Panc1 (cell line): ENCODE results near the gene LRRC74B. TPM values are rescaled to one million over a fixed set of nuclear protein-coding genes. Genes with fewer than 3 reads are reported as not detected.
"Not testable (repeated sequence)": the region's sequence is repeated elsewhere in the genome, so short reads cannot be mapped to it uniquely, and the experiment has no call there.

ENCODE experiments used
- ATAC-seq: fragments of 200-7000 bp; cut with Tn5 transposase; 2 replicates; pipeline ENCODE4 v1.9.1; 2020; ENCODE audit warnings: mild to moderate bottlenecking, moderate library complexity
- BruUV-seq: library from RNA; stranded (reverse); fragments of 400-500 nt; replicated peaks from 2 replicates; lab custom pipeline; 2021; lab: Mats Ljungman, UMichigan
- CTCF ChIA-PET: fragments of 300-600 bp; sonication (Branson Sonifier 250); formaldehyde crosslinking; loops from one replicate; lab custom pipeline; 2022; ENCODE audit warnings: antibody characterized with exemption; lab: Charles Lee
- POLR2A ChIA-PET: fragments of 300-600 bp; sonication (Branson Sonifier 250); formaldehyde crosslinking; loops from one replicate; lab custom pipeline; 2022; ENCODE audit warnings: antibody characterized with exemption; lab: Charles Lee
- DNase-seq: peaks from one replicate; pipeline ENCODE4 v3.0.0-alpha.2; 2010; ENCODE audit warnings: low read depth, low spot score
- H3K27ac ChIP-seq: 2 replicates; pipeline ENCODE4 v1.5.1; 2011; ENCODE audit warnings: mild to moderate bottlenecking, low read length, inconsistent platforms
- H3K27me3 ChIP-seq: fragments of 200-500 bp; sonication (Bioruptor generic); 2 replicates; pipeline ENCODE4 v1.6.0; 2014; ENCODE audit warnings: low read length, inconsistent platforms; ENCODE audit not compliant: control insufficient read depth, insufficient read depth
- H3K36me3 ChIP-seq: fragments of 200-500 bp; sonication (Bioruptor generic); 2 replicates; pipeline ENCODE4 v1.5.1; 2014; ENCODE audit warnings: inconsistent platforms, mild to moderate bottlenecking, low read length, moderate library complexity; ENCODE audit not compliant: control insufficient read depth, insufficient read depth
- H3K4me1 ChIP-seq: 2 replicates; pipeline ENCODE4 v1.5.1; 2011; ENCODE audit warnings: inconsistent platforms, mild to moderate bottlenecking, low read length, moderate library complexity; ENCODE audit not compliant: control insufficient read depth, insufficient read depth
- H3K4me3 ChIP-seq, 2 experiments: 2 replicates each; pipeline ENCODE4 v1.5.1; 2011 to 2012; ENCODE audit warnings: low read depth in 2 of 2, low read length in 2 of 2, mild to moderate bottlenecking in 2 of 2, inconsistent platforms in 1 of 2, moderate library complexity in 1 of 2
- H3K9me3 ChIP-seq: fragments of 200-500 bp; sonication (Bioruptor generic); 2 replicates; pipeline ENCODE4 v1.5.1; 2014; ENCODE audit warnings: low read depth, mild to moderate bottlenecking, inconsistent platforms, low read length, moderate library complexity; ENCODE audit not compliant: control insufficient read depth, insufficient read depth
- REST ChIP-seq, 2 experiments: IDR thresholded peaks; 2 replicates each; pipeline ENCODE4 v1.6.1; 2011 to 2012; ENCODE audit warnings: low read depth in 2 of 2, control low read depth in 1 of 2, low read length in 1 of 2, mild to moderate bottlenecking in 1 of 2, moderate library complexity in 1 of 2; ENCODE audit not compliant: insufficient read depth in 1 of 2
- in situ Hi-C: cut with HindIII; loops from 2 replicates; pipeline ENCODE4 v1.10.0; 2016; ENCODE audit warnings: low sequenced_read_pairs, low pct_unique_long_range_greater_than_20kb
- intact Hi-C: fragments of 100-400 bp; cut with micrococcal nuclease; formaldehyde crosslinking; loops from one replicate; pipeline ENCODE4 v1.10.0; 2022; ENCODE audit not compliant: unreplicated experiment
- total RNA-seq: library from RNA; stranded (reverse); gene quantifications from one replicate; pipeline ENCODE4 v1.2.1, GENCODE V29; 2021; ENCODE audit not compliant: unreplicated experiment

The LRRC74B gene
- total RNA-seq, 1 experiment from 2014 or later, result not detected

DNA sequence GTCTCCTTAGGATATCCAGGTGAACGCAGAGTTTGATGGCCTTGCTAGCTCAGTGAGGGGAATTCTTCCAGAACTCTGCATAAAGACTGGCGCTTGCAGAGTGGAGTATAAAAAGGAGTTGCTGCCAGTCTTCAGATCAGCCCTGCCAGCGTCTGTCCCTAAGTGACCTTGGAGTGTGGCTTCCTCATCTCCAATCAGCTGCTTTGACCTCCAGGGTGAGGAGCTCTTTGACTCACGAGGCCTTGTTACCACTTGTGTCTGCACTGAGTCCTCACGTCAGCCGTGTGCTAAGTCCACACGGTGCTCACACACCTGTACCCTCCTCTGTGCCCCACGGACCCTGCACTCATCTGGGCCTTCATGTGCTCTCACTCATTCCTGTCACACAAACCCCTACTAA is 14.6 kb downstream of the LRRC74B start:
- BruUV-seq, H3K9me3 ChIP-seq, POLR2A ChIA-PET, CTCF ChIA-PET, ATAC-seq, intact Hi-C loops, H3K4me1 ChIP-seq, DNase-seq, H3K36me3 ChIP-seq, in situ Hi-C loops, H3K27me3 ChIP-seq, H3K4me3 ChIP-seq, H3K27ac ChIP-seq: not testable (repeated sequence)

DNA sequence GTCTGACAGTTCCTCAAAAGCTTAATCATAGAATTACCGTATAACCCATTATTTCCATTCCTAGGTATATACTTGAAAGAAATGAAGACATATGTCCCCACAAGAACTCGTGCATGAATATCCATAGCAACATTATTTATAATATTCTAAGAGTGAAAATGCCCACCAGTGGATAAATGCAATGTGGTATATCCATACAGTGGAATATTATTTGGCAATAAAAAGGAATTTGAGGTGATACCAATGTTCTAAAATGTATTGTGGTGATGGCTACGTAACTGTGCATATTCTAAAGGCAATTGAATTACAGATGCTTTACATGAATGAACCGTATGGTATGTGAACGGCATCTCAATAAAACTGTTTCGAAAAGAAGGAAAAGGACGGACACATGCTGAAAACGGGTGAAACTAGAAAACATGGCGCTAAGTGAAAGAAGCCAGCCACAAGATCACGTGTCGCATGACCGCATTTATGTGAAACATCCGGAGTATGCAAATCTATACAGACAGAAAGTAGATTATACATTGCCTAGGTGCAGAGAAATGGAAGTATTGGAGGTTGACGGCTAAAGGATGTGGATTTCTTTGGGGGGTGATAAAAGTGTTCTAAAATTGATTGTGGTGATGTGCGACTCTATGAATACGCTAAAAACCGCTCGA is 16.0 kb downstream of the LRRC74B start:
- H3K27me3 ChIP-seq, H3K9me3 ChIP-seq, H3K27ac ChIP-seq, H3K4me1 ChIP-seq, DNase-seq, ATAC-seq, intact Hi-C loops, H3K36me3 ChIP-seq, CTCF ChIA-PET, POLR2A ChIA-PET, in situ Hi-C loops, BruUV-seq, H3K4me3 ChIP-seq: not testable (repeated sequence)

DNA sequence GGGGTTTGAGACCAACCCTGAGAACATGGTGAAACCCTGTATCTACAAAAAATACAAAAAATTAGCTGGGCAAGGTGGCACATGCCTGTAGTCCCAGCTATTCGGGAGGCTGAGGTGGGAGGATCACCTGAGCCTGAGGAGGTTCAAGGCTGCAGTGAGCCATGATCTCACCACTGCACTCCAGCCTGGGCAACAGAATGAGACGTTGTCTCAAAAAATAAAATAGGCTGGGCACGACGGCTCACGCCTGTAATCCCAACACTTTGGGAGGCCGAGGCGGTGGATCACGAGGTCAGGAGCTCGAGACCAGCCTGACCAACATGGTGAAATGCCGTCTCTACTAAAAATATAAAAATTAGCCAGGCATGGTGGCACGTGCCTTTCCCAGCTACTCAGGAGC is 18.7 kb downstream of the LRRC74B start:
- H3K27ac ChIP-seq, DNase-seq, BruUV-seq, H3K4me1 ChIP-seq, H3K4me3 ChIP-seq, H3K27me3 ChIP-seq, POLR2A ChIA-PET, ATAC-seq, H3K9me3 ChIP-seq, intact Hi-C loops, in situ Hi-C loops, H3K36me3 ChIP-seq: not testable (repeated sequence)
- CTCF ChIA-PET, result interaction anchor here (0.7 kb wide), 1 partner anchor 17 kb away, joined by 3 read pairs; no protein-coding TSS in a partner anchor

- Histone ChIP-seq H3K4me3 (no peak overlapping the region), H3K27me3 (no peaks in the 10 kb centered on the region), H3K36me3 (no peaks in the 10 kb centered on the region), H3K4me1 (no peaks in the 10 kb centered on the region), H3K27ac (no peak overlapping the region), H3K9me3 (no peaks in the 10 kb centered on the region)
- ATAC-seq (no peak), DNase-seq (no peak)
- no peak for TF ChIP-seq REST (IDR thresholded peaks at IDR 0.05; ENCODE audit: insufficient read depth in 1 of 2, low read depth in 2 of 2, low read length in 1 of 2)
- in situ Hi-C loops (no loop called here), intact Hi-C loops (no loop called here)
- ChIA-PET POLR2A (interaction anchor here (0.6 kb wide), 1 partner anchor 320 kb away, joined by 3 read pairs; no protein-coding TSS in a partner anchor), CTCF (interaction anchor here (0.7 kb wide), 1 partner anchor 16 kb away, joined by 3 read pairs; no protein-coding TSS in a partner anchor)
- no TSS peak for BruUV-seq
Observed at GRCh38 chr22:21064917-21065864, 19.4 kb downstream of the LRRC74B start.
